Activated B cell treated with CpG ODN at 0.5 μM for 24 hours (primary cell): ENCODE measurements around the gene RXRA. TPM values are rescaled to one million over a fixed set of nuclear protein-coding genes. Genes with fewer than 3 reads are reported as not detected.

ENCODE experiments used
- ATAC-seq: fragments of 200-7000 bp; cut with Tn5 transposase; one replicate; pipeline ENCODE4 v1.10.0; 2021; ENCODE audit warnings: low read depth, mild to moderate bottlenecking, moderate library complexity
- CTCF ChIA-PET: fragments of 350-600 bp; sonication (Branson Sonifier 250); formaldehyde crosslinking; loops from one replicate; lab custom pipeline; 2021; ENCODE audit warnings: antibody characterized with exemption; lab: Charles Lee
- POLR2A ChIA-PET: fragments of 350-600 bp; sonication (Branson Sonifier 250); formaldehyde crosslinking; loops from one replicate; lab custom pipeline; 2021; ENCODE audit warnings: antibody characterized with exemption; lab: Charles Lee
- DNase-seq: peaks from one replicate; pipeline ENCODE4 v3.0.0; 2022
- H3K27ac Mint-ChIP-seq: one replicate; pipeline ENCODE4 v1.8.0; 2020; ENCODE audit warnings: mixed read lengths
- H3K27me3 Mint-ChIP-seq: one replicate; pipeline ENCODE4 v1.8.0; 2021; ENCODE audit warnings: mixed read lengths
- H3K36me3 Mint-ChIP-seq: one replicate; pipeline ENCODE4 v1.8.0; 2021; ENCODE audit warnings: low read depth, mixed read lengths
- H3K4me1 Mint-ChIP-seq: one replicate; pipeline ENCODE4 v1.8.0; 2021; ENCODE audit warnings: mixed read lengths
- H3K4me3 Mint-ChIP-seq: one replicate; pipeline ENCODE4 v1.8.0; 2020; ENCODE audit warnings: mild to moderate bottlenecking, mixed read lengths
- H3K9me3 Mint-ChIP-seq: one replicate; pipeline ENCODE4 v1.8.0; 2020; ENCODE audit warnings: mixed read lengths
- CTCF ChIP-seq: fragments of 200-600 bp; IDR thresholded peaks from one replicate; pipeline ENCODE4 v1.8.0; 2022; ENCODE audit warnings: antibody characterized with exemption, mild to moderate bottlenecking
- intact Hi-C: fragments of 100-400 bp; cut with micrococcal nuclease; formaldehyde crosslinking; loops from one replicate; pipeline ENCODE4 v1.15.1; 2024
- total RNA-seq: library from RNA; stranded (reverse); gene quantifications from 2 replicates; pipeline ENCODE4 v1.2.3, GENCODE V29; 2022

RXRA gene
- total RNA-seq, 1 donor from 2014 or later: 5.0 TPM

GRCh38 chr9:134449180-134449916, 123.1 kb downstream of the RXRA start:
- POLR2A ChIA-PET: interaction anchor here (0.6 to 1.8 kb wide), 2 partner anchors 58 to 285 kb away, joined by 3 to 7 read pairs; partner anchors contain the start of gene RNU6ATAC
- H3K9me3 Mint-ChIP-seq: peaks cover 3% of the 10 kb centered on the region
- DNase-seq (peak; percentile 65), ATAC-seq (peak; percentile 100)
- H3K27me3 Mint-ChIP-seq: no peaks in the 10 kb centered on the region
- intact Hi-C loops: loop anchor here (2.0 to 10.0 kb wide), 2 partner anchors 125 to 533 kb away; partner anchors contain the start of gene RXRA
- H3K36me3 Mint-ChIP-seq: no peaks in the 10 kb centered on the region
- TF ChIP-seq CTCF: no peak
- H3K4me3 Mint-ChIP-seq: no peak overlapping the region
- peaks cover 13% of the 10 kb centered on the region for H3K4me1 Mint-ChIP-seq
- H3K27ac Mint-ChIP-seq: no peak overlapping the region
- CTCF ChIA-PET: interaction anchor here (0.7 to 1.6 kb wide), 10 partner anchors 8 to 962 kb away, joined by 3 to 7 read pairs (median 4); partner anchors contain the start of gene RNU6ATAC

GRCh38 chr9:134451700-134452458, 125.6 kb downstream of the RXRA start:
- H3K27ac Mint-ChIP-seq: no peak overlapping the region
- ATAC-seq: no peak
- CTCF ChIA-PET: no interaction called here
- no peak for DNase-seq
- peaks cover 23% of the 10 kb centered on the region for H3K4me1 Mint-ChIP-seq
- TF ChIP-seq CTCF: no peak
- POLR2A ChIA-PET: no interaction called here
- peaks cover 3% of the 10 kb centered on the region for H3K9me3 Mint-ChIP-seq
- intact Hi-C loops: no loop called here
- H3K27me3 Mint-ChIP-seq: no peaks in the 10 kb centered on the region
- H3K4me3 Mint-ChIP-seq: no peak overlapping the region
- H3K36me3 Mint-ChIP-seq: no peaks in the 10 kb centered on the region

- Mint-ChIP-seq H3K4me1 (peaks cover 26% of the 10 kb centered on the region), H3K36me3 (no peaks in the 10 kb centered on the region), H3K4me3 (no peak overlapping the region), H3K27me3 (no peaks in the 10 kb centered on the region), H3K27ac (no peak overlapping the region), H3K9me3 (peaks cover 3% of the 10 kb centered on the region)
- intact Hi-C loops: no loop called here
- ATAC-seq (no peak), DNase-seq (no peak)
- CTCF ChIA-PET: no interaction called here
- POLR2A ChIA-PET: no interaction called here
- no peak for TF ChIP-seq CTCF
These were observed 126.5 kb downstream of the RXRA start for GRCh38 chr9:134452728-134453127.

- H3K27ac Mint-ChIP-seq: no peak overlapping the region
- peaks cover 26% of the 10 kb centered on the region for H3K4me1 Mint-ChIP-seq
- intact Hi-C loops: no loop called here
- no peaks in the 10 kb centered on the region for H3K27me3 Mint-ChIP-seq
- H3K9me3 Mint-ChIP-seq: peaks cover 3% of the 10 kb centered on the region
- TF ChIP-seq CTCF: no peak
- ATAC-seq (no peak), DNase-seq (no peak)
- H3K36me3 Mint-ChIP-seq: no peaks in the 10 kb centered on the region
- no peak overlapping the region for H3K4me3 Mint-ChIP-seq
- POLR2A ChIA-PET: no interaction called here
- CTCF ChIA-PET: no interaction called here
These were observed 127.7 kb downstream of the RXRA start for GRCh38 chr9:134453776-134454475.
